HG02610 (cell line): ENCODE measurements around the gene AKAIN1.

Experiments
- ATAC-seq: cut with Tn5 transposase; IDR thresholded peaks from one replicate; pipeline ENCODE4 v1.9.1; 2021; ENCODE audit warnings: mild to moderate bottlenecking, moderate library complexity; ENCODE audit not compliant: unreplicated experiment

The AKAIN1 gene

DNA sequence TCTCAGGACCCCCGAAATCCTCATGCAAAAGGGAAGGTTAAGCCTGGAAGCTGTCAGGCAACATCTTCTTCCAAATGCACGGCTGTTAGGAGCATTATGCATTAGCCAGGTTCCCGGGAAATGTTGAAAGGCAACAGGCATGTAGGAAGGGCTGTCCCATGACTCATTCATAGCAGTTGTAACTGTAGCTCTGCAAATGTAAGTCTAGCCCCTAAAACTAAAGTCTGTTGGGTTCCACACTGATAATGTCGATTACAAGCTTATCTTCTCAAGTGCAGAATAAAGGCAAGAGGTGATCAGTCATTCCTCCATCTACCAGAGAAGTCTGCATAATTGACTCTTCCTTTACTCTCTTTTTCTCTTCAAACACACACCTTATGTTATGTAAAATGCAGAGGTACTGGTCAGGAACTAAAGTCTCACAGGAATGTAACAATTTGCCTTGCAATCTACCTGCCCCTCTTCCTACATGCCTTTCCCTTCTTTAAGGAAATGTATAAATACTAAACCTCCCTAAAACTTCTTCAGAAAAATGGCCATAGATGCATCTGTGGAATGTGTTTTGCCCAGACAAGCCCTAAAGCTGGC is 99.8 kb downstream of the AKAIN1 start:
- no peak for ATAC-seq

DNA sequence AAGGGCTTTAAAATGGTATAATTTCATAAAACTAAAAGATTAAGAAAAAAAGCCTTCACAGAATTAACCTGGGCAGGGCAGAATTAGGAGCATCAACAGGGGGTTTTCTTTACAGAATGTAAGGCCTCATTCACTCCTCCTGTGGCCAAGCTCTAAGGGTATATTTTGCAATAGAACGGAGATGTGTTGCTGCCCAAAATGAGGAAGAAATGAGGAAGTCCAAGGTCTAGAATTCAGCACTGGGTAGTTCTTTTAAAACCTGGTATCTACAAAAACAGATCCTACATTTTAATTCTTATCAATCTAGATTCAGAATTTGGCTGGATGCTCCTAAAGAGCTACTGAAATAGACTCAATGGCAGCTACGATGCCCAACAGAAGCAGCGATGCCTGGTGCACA is 101.8 kb downstream of the AKAIN1 start:
- no peak for ATAC-seq

- no peak for ATAC-seq
These were observed 103.2 kb downstream of the AKAIN1 start for GRCh38 chr18:5093902-5094301.
